Measurements from ENCODE around the gene PRDM11.

PRDM11 gene

DNA sequence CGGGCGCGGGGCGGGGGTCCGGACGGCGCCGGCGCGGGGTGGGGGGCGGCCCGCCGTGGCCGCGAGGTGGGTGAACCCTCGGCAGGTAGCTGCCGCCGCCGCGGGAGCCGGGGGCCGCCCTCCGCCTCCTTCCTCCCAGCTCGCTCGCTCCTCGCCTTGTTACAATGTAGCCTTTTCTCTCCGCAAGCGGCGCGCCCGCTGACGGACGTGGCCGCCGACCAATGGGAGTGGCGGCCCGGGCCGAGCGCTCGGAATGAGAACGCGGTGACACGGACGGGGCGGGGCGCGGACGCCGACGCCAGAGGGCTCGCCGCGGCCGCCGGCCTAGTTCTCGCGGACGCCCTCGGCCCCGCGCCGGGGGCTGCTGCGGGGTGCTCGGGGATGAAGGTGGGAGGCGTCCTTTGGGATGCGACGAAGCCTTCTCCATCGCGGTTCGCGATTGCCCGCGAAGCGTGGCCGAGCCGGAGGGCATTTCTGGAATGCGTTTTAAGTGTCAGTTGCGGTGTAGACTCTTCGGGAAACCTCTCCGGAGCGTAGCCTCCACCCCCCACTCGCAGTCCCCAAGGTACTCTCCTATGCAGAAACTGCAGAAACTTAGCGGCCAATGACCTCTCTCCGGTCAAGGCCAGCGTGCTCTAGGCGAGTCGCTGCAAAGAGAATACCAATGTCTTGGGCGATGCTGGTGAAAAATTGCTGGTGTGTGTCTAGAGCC, 734 bp downstream of the PRDM11 start:
- peak; percentile 95 for DNase-seq (ENCODE audit: low spot score)
- peak overlapping the region; percentile 70 to 100 for H3K27ac ChIP-seq
- H3K4me3 ChIP-seq = peak overlapping the region; percentile 84
- TF ChIP-seq, protein P1, sequence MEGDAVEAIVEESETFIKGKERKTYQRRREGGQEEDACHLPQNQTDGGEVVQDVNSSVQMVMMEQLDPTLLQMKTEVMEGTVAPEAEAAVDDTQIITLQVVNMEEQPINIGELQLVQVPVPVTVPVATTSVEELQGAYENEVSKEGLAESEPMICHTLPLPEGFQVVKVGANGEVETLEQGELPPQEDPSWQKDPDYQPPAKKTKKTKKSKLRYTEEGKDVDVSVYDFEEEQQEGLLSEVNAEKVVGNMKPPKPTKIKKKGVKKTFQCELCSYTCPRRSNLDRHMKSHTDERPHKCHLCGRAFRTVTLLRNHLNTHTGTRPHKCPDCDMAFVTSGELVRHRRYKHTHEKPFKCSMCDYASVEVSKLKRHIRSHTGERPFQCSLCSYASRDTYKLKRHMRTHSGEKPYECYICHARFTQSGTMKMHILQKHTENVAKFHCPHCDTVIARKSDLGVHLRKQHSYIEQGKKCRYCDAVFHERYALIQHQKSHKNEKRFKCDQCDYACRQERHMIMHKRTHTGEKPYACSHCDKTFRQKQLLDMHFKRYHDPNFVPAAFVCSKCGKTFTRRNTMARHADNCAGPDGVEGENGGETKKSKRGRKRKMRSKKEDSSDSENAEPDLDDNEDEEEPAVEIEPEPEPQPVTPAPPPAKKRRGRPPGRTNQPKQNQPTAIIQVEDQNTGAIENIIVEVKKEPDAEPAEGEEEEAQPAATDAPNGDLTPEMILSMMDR (IDR thresholded peaks at IDR 0.05) = no peak

DNA sequence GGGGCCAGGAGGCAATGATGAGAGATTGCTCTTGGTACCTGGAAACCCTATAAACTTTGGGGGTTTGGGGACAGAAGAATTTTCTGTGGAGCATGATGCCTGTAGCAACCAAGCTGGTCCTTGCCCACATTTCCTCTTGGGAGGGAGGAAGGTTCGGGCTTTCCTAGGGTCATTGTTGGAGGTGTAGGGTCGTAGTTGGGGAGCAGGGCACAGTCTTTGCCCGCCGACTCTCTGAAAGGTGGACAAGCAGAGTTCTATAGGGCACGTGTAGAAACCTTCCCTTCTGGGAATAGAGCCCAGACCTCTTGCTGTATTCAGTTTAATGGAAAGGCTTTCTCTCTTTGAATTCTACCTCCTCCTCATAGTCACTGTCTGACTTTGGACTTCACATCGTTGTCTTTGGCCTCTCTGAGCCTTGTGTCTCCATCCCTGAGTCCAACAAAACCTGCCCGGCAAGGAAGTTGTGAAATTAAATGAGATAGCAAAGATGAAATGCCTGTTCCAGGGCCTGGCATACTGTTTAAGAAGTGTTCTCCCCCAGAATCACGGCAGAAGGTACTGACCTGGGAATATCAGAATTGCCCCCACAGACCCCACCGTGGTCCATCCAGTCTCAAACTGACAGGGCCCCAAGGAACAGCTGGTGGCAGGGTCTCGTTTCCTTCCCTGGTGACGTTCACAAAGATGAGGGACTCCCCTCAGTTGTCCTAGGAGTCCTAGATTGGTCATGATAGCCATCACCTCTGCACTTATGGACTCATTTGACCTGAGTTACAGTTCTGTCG, 1.6 kb downstream of the PRDM11 start:
- Histone ChIP-seq H3K4me3 (peak overlapping the region; percentile 84), H3K27ac (peak overlapping the region; percentile 70 to 100)
- peak; percentile 59 for DNase-seq (ENCODE audit: low spot score)
- TF ChIP-seq, protein P1 (IDR thresholded peaks at IDR 0.05) = no peak

DNA sequence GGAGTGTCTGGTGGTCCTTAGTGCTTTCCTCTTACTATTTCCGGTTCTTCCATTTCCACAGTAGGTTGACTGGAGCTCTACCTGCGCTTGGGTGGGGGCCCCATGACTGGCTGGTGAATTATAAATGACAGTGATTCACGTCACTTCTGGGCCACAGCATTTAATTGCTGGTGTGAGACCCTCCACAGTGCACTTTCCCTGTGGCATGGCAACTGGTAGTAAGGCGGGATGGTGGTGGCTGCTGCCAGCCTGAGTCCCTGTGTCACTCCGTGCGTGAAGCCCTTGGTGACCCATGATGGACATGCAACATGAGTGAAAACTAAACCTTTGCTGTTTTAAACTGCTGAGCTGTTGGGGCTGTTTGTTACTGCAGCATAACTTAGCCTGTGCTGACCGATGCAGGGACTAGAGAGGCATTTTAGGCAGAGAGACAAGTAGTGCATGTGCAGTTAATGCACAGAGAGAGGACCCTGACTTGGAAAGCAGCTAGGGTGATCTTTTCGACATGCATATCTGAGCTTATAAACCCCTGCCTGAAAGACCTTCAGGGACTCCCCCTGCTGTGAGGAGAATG, 3.1 kb downstream of the PRDM11 start:
- no peak overlapping the region for H3K4me3 ChIP-seq
- H3K27ac ChIP-seq = no peak overlapping the region
- peak; percentile 65 for DNase-seq (ENCODE audit: low spot score)
- TF ChIP-seq, protein P1 (IDR thresholded peaks at IDR 0.05) = no peak

DNA sequence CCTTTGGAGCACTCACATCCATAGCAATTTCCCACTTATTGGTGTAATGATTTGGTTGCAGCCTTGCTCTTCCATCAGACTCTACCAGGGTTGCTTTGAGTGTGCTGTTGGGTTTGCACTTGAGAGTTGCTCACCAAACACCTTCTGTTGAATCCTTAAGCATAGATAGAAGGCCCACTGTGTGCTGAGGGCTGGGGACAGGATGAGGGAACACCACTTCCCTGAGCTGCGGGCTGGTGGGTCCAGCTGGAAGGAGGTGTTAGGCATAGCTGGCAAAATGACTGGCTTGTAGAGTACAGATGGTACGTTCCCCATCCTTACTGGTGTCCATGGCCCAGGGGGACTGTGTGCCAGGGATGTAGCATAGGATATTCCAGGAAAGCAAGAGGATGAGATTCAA, 3.9 kb downstream of the PRDM11 start:
- DNase-seq (ENCODE audit: low spot score) = peak; percentile 49
- Histone ChIP-seq H3K27ac (no peak overlapping the region), H3K4me3 (no peak overlapping the region)
- TF ChIP-seq, protein P1 (IDR thresholded peaks at IDR 0.05) = no peak

GRCh38 chr11:45150943-45151342, 4.5 kb downstream of the PRDM11 start:
- peak; percentile 52 for DNase-seq (ENCODE audit: low spot score)

DNA sequence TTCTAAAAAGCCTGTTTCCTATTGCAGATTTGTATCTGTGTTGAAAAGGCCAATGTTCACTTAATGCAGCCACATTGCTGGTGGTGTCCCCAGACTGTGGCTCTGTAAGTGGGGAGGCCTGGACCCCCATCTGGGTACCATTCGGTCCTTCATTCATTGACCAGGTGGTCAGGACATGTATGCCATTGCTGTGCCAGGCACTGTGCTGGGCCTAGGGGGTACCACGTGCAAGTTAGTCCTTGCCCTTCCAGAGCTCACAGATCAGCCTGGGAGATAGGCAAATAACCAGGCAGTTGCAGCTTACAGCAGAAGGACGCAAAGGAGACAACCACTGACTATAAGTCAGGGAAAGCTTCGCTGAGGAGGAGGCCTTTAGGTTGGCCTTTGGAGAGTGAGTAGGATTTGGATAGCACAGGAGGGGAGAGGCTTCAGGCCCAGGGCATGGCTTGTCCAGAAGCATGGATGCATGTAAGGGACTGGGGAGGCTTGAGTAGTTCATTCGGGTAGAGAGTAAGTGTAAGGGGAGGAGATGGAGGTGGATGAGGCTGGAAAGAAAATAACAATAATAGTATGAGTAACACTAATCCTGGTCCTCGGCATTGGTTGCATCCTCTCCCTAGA, 5.0 kb downstream of the PRDM11 start:
- DNase-seq (ENCODE audit: low spot score) = peak; percentile 65
- no peak overlapping the region for H3K4me3 ChIP-seq
- H3K27ac ChIP-seq = no peak overlapping the region
- TF ChIP-seq, protein P1 (IDR thresholded peaks at IDR 0.05) = no peak

More at GRCh38 chr11:45150943-45151342, 4.5 kb downstream of the PRDM11 start:
- TF ChIP-seq, protein P1 (IDR thresholded peaks at IDR 0.05) = no peak
- Histone ChIP-seq H3K4me3 (no peak overlapping the region), H3K27ac (no peak overlapping the region)
